CD14-positive monocyte (primary cell): ENCODE data around the gene POFUT2. TPM values are rescaled to one million over a fixed set of nuclear protein-coding genes. Genes with fewer than 3 reads are reported as not detected.

Experiments
- DNase-seq, 3 donors: peaks; one replicate each; pipeline ENCODE4 v3.0.0-alpha.2; 2011 to 2022
- H2AFZ ChIP-seq: 2 replicates; pipeline ENCODE4 v1.6.0; 2012; ENCODE audit warnings: mild to moderate bottlenecking, low read depth, low read length, inconsistent platforms; ENCODE audit not compliant: insufficient read depth, poor library complexity, severe bottlenecking
- H3K27ac ChIP-seq, 2 donors: 1 replicate in 1 of 2; 2 replicates in 1 of 2; pipeline ENCODE4 v1.5.1; 2012 to 2013; ENCODE audit warnings: low read length in 2 of 2, control low read depth in 1 of 2, inconsistent platforms in 1 of 2, low read depth in 1 of 2, mild to moderate bottlenecking in 1 of 2
- H3K27me3 ChIP-seq, 2 donors: one replicate each; pipeline versions ENCODE4 v1.6.0 to v1.6.1; 2011 to 2013; ENCODE audit warnings: low read length in 2 of 2; ENCODE audit not compliant: control insufficient read depth in 2 of 2, insufficient read depth in 2 of 2
- H3K36me3 ChIP-seq, 2 donors: replicated peaks in 1 of 2; 1 replicate in 1 of 2; 2 replicates in 1 of 2; pipeline versions ENCODE4 v1.5.1 to v1.6.1; 2012 to 2013; ENCODE audit warnings: low read length in 2 of 2, control low read depth in 1 of 2, inconsistent platforms in 1 of 2, mild to moderate bottlenecking in 1 of 2; ENCODE audit not compliant: insufficient read depth in 2 of 2, control insufficient read depth in 1 of 2
- H3K4me1 ChIP-seq, 2 donors: 1 replicate in 1 of 2; 2 replicates in 1 of 2; pipeline versions ENCODE4 v1.5.1 to v1.6.1; 2012 to 2013; ENCODE audit warnings: low read length in 2 of 2, control low read depth in 1 of 2, inconsistent platforms in 1 of 2, mild to moderate bottlenecking in 1 of 2, moderate library complexity in 1 of 2; ENCODE audit not compliant: insufficient read depth in 2 of 2, control insufficient read depth in 1 of 2
- H3K4me2 ChIP-seq: replicated peaks from 2 replicates; pipeline ENCODE3; 2012; ENCODE audit warnings: low read length, moderate library complexity, mild to moderate bottlenecking; ENCODE audit not compliant: poor library complexity, severe bottlenecking; ENCODE audit errors: extremely low read depth
- H3K4me3 ChIP-seq, 3 experiments: fragments of 200-600 bp in 1 of 3; sonication (generic) in 1 of 3; replicated peaks in 1 of 3; 1 replicate in 2 of 3; 2 replicates in 1 of 3; pipeline ENCODE4 v1.5.1; 2011 to 2013; ENCODE audit warnings: low read length in 3 of 3, mild to moderate bottlenecking in 3 of 3, control low read depth in 2 of 3, low read depth in 2 of 3, inconsistent platforms in 1 of 3, moderate library complexity in 1 of 3
- H3K79me2 ChIP-seq: 2 replicates; pipeline ENCODE4 v1.6.0; 2012; ENCODE audit warnings: mild to moderate bottlenecking, control low read depth, inconsistent platforms, low read length, moderate library complexity; ENCODE audit not compliant: insufficient read depth
- H3K9ac ChIP-seq: 2 replicates; pipeline ENCODE4 v1.6.0; 2017; ENCODE audit warnings: low read length, mild to moderate bottlenecking; ENCODE audit not compliant: insufficient read depth, poor library complexity, severe bottlenecking
- H3K9me3 ChIP-seq, 2 donors: replicated peaks in 1 of 2; 1 replicate in 1 of 2; 2 replicates in 1 of 2; pipeline versions ENCODE4 v1.5.1 to v1.6.1; 2012 to 2013; ENCODE audit warnings: low read length in 2 of 2, control low read depth in 1 of 2; ENCODE audit not compliant: control insufficient read depth in 1 of 2, insufficient read depth in 1 of 2
- H4K20me1 ChIP-seq: 2 replicates; pipeline ENCODE4 v1.6.0; 2012; ENCODE audit warnings: mild to moderate bottlenecking, low read length, control low read depth, moderate library complexity; ENCODE audit not compliant: insufficient read depth
- H3K27ac Mint-ChIP-seq, 7 donors: one replicate each; pipeline ENCODE4 v1.8.0; 2020; ENCODE audit warnings: mild to moderate bottlenecking in 7 of 7, mixed read lengths in 7 of 7, moderate library complexity in 6 of 7, inconsistent platforms in 2 of 7
- H3K27me3 Mint-ChIP-seq, 3 donors: one replicate each; pipeline ENCODE4 v1.8.0; 2021 to 2022; ENCODE audit warnings: low read depth in 3 of 3, mild to moderate bottlenecking in 3 of 3, mixed read lengths in 3 of 3, moderate library complexity in 3 of 3, inconsistent platforms in 1 of 3
- H3K36me3 Mint-ChIP-seq, 2 donors: one replicate each; pipeline ENCODE4 v1.8.0; 2020; ENCODE audit warnings: mixed read lengths in 2 of 2, inconsistent platforms in 1 of 2, mild to moderate bottlenecking in 1 of 2
- H3K4me1 Mint-ChIP-seq: one replicate; pipeline ENCODE4 v1.8.0; 2020; ENCODE audit warnings: mild to moderate bottlenecking, mixed read lengths
- H3K4me3 Mint-ChIP-seq, 2 donors: one replicate each; pipeline ENCODE4 v1.8.0; 2020; ENCODE audit warnings: mild to moderate bottlenecking in 2 of 2, mixed read lengths in 2 of 2, moderate library complexity in 1 of 2
- H3K9me3 Mint-ChIP-seq, 7 donors: one replicate each; pipeline ENCODE4 v1.8.0; 2020 to 2022; ENCODE audit warnings: mixed read lengths in 7 of 7, mild to moderate bottlenecking in 6 of 7, moderate library complexity in 6 of 7, inconsistent platforms in 2 of 7
- WGBS: methylation state at CpG from one replicate; pipeline ENCODE4 v1.1.5; 2013; ENCODE audit warnings: missing lambda C conversion rate; ENCODE audit not compliant: insufficient coverage; 5-methylcytosine and 5-hydroxymethylcytosine counted together
- intact Hi-C, 2 donors: fragments of 100-400 bp; cut with micrococcal nuclease; formaldehyde crosslinking; loops; one replicate each; pipeline versions ENCODE4 v1.15.0 to v1.15.1; 2023
- polyA plus RNA-seq, 3 donors: library from polyadenylated mRNA; depleted of rRNA in 1 of 3; unstranded in 2 of 3; stranded (reverse) in 1 of 3; fragments of 300-500 nt in 2 of 3; fragments of >200 nt in 1 of 3; fragmentation: Illumina TruSeq in 2 of 3; gene quantifications; 1 replicate in 2 of 3; 2 replicates in 1 of 3; pipeline ENCODE4 v1.2.3, GENCODE V29; 2012 to 2021
- TF ChIP-seq, protein P1 (sequence below): fragments of 200-600 bp; IDR thresholded peaks from one replicate; pipeline ENCODE4 v1.8.0; 2022; ENCODE audit warnings: antibody characterized with exemption, mild to moderate bottlenecking

Gene POFUT2
- polyA plus RNA-seq, 3 donors = 1.8 to 21.3 (median 2.8) TPM

DNA sequence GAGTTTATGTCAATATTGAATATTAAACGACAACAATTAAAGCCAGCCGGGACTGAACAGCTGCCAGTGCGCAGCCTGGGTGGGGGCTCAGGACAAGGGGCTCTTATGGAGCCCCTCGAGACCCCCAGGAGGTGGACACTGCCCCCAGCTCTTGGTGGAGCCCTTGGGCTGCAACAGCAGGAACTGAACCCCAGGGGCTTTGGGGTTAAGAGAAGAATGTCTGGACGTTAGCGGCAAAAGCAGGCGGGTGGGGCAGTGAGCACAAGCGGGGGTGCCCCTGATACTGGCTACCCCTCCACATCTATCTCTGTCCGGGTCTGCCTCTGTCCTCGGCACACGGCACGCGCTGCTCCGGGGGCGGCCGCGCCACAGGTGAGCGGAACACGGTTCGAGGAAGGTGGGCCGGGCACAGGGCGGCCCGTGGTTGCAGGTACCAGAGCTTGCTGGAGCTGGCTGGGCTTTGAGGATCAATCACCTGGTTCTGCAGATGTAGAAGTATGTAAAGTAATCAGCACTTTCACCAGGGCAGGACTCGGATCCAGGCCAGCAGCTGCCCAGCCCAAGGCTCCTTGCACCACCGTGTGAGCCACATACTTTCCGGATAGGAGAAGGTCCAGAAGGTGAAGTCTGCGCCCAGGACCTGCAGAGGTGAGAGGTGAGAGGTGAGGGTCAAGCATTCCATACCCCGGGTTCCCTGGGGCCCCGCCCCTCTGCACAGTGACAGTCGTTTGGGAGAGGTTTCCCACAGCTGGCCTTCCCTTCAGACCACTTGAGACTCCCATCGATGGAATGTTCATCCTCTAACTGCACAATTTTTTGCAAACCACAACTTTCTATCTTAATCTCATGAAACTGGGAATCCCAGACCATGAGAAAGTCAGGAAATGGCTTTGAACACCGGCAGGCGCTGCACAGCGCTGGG, 12.4 kb upstream of the POFUT2 start:
- no peaks in the 10 kb centered on the region for H3K36me3 ChIP-seq
- Mint-ChIP-seq H3K4me3 (no peak overlapping the region), H3K9me3 (peaks cover 0 to 8% (median 5%) of the 10 kb centered on the region in 7 donors), H3K27ac (no peak overlapping the region), H3K36me3 (no peaks in the 10 kb centered on the region), H3K4me1 (peaks cover under 1% of the 10 kb centered on the region), H3K27me3 (peaks cover 1 to 5% (median 3%) of the 10 kb centered on the region in 3 donors)
- no peak for DNase-seq
- 91% methylated on average over 14 of the region's 34 CpGs for WGBS
- H3K9me3 ChIP-seq = no peaks in the 10 kb centered on the region
- H3K9ac ChIP-seq = no peak overlapping the region
- H3K4me2 ChIP-seq = no peak overlapping the region
- H3K4me3 ChIP-seq = no peak overlapping the region
- H3K4me1 ChIP-seq = no peaks in the 10 kb centered on the region
- TF ChIP-seq, protein P1, sequence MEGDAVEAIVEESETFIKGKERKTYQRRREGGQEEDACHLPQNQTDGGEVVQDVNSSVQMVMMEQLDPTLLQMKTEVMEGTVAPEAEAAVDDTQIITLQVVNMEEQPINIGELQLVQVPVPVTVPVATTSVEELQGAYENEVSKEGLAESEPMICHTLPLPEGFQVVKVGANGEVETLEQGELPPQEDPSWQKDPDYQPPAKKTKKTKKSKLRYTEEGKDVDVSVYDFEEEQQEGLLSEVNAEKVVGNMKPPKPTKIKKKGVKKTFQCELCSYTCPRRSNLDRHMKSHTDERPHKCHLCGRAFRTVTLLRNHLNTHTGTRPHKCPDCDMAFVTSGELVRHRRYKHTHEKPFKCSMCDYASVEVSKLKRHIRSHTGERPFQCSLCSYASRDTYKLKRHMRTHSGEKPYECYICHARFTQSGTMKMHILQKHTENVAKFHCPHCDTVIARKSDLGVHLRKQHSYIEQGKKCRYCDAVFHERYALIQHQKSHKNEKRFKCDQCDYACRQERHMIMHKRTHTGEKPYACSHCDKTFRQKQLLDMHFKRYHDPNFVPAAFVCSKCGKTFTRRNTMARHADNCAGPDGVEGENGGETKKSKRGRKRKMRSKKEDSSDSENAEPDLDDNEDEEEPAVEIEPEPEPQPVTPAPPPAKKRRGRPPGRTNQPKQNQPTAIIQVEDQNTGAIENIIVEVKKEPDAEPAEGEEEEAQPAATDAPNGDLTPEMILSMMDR = no peak
- intact Hi-C loops = loop anchor here in 1 of 2 donors (5.0 to 10.0 kb wide), 3 partner anchors 155 to 522 kb away; partner anchors contain the start of gene SLC19A1
- H3K27ac ChIP-seq = no peak overlapping the region
- no peak overlapping the region for H2AFZ ChIP-seq
- H4K20me1 ChIP-seq = no peaks in the 10 kb centered on the region
- H3K79me2 ChIP-seq = no peaks in the 10 kb centered on the region
- H3K27me3 ChIP-seq = no peaks in the 10 kb centered on the region

DNA sequence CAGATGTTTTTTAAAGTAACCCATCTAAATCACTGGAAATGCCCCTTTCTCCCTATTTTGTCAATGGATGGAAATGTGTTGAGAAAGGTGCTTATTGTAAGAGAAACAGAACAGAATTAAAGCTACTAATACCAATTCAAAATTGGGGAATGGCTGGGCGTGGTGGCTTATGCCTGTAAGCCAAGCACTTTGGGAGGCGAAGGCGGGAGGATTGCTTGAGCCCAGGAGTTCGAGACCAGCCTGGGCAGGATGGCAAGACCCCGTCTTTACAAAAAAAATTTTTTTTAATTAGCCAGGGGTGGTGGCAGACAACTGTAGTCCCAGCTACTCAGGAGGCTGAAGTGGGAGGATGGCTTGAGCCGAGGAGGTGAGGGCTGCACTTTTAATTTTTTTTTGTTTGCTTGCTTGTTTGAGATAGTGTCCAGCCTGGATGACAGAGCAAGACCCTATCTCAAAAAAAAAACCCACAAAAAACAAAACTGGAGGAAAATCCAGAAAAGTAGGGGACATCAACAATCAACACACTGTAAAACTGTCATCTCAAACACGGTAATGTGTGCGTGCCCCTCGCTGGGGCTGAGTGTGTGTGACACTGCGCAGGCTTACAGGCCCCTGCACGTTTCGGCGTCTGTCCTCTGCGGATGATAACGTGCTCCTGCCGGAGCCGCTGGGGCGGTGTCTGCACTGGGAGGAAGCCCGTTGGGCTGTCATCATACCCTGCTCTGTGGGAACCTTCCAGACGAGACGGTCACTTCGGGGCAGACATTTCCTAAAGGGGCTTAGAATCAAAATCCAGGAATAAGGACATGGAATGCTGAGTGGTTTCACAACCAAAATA, 11.6 kb upstream of the POFUT2 start:
- H3K27me3 ChIP-seq = peaks cover 0 to 2% of the 10 kb centered on the region in 2 donors
- intact Hi-C loops = loop anchor here in 1 of 2 donors (5.0 to 10.0 kb wide), 3 partner anchors 154 to 523 kb away; partner anchors contain the start of gene SLC19A1
- peaks cover 0 to 8% (median 5%) of the 10 kb centered on the region in 7 donors for H3K9me3 Mint-ChIP-seq
- peaks cover 5 to 9% (median 7%) of the 10 kb centered on the region in 3 donors for H3K27me3 Mint-ChIP-seq
- no peak overlapping the region for H3K4me3 ChIP-seq
- no peaks in the 10 kb centered on the region for H3K36me3 Mint-ChIP-seq
- no peak overlapping the region for H3K4me3 Mint-ChIP-seq
- H3K79me2 ChIP-seq = no peaks in the 10 kb centered on the region
- no peak overlapping the region for H3K4me2 ChIP-seq
- no peak for DNase-seq
- no peak overlapping the region for H3K27ac Mint-ChIP-seq
- no peak overlapping the region for H2AFZ ChIP-seq
- H3K9ac ChIP-seq = no peak overlapping the region
- H4K20me1 ChIP-seq = no peaks in the 10 kb centered on the region
- H3K4me1 ChIP-seq = peaks cover 0 to 7% of the 10 kb centered on the region in 2 donors
- H3K36me3 ChIP-seq = no peaks in the 10 kb centered on the region
- H3K9me3 ChIP-seq = no peaks in the 10 kb centered on the region
- H3K27ac ChIP-seq = no peak overlapping the region
- TF ChIP-seq, protein P1 = no peak
- peaks cover 9% of the 10 kb centered on the region for H3K4me1 Mint-ChIP-seq
- 95% methylated on average over 21 of the region's 22 CpGs for WGBS
